Kidney capillary endothelial cell (primary cell): ENCODE measurements around the gene CHAT.
"Not testable (repeated sequence)": the region's sequence is repeated elsewhere in the genome, so short reads cannot be mapped to it uniquely, and the experiment has no call there.

Source experiments
- DNase-seq: peaks from one replicate; pipeline ENCODE4 v3.0.0-alpha.2; 2018; ENCODE audit warnings: low spot score

CHAT gene

DNA sequence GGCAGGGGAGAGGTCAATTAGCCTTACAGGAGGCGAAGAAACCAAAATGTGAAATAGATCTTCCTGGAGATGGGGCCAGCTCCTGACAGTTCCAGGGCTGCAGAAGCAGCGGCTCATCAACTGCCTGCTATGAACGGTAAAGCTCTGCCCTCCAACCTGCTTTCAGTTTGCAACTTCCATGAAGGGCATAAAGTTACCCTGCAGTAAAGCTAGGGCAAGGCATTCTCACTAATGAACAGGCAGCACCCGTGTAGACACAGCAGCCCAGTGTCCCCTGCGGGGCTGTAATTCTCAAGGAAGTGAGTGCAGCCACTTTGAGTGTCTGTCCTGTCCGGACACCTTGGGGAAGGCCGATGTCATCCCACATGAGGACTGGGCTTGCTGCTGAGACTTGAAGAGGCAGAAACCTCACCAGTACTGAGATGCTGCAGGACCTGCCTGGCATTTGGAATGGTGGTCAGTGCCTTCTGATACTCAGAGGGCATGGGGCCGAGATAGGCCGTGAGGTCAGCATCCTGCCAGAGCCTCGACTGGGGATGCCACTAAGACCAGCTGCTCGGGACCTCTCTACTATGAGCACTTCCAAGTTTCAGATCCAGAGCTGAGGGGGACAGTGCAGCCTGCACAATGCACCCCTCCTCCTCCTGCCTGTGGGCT, 39.6 kb downstream of the CHAT start:
- no peak for DNase-seq

DNA sequence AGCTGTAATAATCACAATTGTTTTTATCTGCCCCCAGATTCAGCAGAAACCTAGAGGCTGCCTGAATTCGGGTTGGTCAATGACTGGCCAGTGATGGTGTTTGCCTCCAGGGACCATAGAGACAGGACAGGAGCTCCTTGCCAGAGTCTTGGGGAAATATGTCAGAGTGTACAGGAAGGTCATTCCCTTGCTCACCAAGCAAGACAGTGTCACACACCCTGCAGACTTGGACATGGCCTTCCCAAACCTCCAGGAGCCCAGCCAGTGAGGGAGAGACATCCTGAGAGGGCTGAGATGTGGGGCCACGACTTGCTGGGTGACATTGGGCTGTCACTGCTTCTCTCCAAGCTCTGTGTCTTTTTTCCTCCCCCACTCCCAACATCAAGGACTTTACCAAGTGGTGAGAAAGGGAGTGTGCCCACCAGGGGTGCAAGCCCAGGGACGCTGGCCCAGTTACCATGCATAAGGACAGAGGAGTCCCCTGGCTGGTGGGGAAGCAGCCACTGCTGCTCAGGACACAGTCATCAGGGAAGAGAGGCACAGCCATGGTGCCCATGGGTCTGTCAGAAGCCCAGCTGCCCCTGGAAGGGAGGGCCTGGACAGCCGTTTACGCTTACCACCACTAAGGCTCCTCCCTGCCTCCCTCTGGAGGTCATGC, 40.3 kb downstream of the CHAT start:
- no peak for DNase-seq

DNA sequence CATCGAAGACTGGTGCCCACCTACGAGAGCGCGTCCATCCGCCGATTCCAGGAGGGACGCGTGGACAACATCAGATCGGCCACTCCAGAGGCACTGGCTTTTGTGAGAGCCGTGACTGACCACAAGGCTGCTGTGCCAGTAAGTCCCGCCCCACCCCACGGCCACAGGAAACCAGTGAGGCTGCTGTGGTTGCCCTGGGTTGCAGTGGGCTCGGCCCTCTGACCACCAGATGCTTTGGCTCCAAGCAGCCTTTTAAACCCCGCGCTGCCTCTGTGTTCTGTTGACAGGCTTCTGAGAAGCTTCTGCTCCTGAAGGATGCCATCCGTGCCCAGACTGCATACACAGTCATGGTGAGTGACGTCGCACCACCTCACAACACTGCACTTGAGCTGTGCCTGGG, 41.3 kb downstream of the CHAT start:
- DNase-seq, result no peak

DNA sequence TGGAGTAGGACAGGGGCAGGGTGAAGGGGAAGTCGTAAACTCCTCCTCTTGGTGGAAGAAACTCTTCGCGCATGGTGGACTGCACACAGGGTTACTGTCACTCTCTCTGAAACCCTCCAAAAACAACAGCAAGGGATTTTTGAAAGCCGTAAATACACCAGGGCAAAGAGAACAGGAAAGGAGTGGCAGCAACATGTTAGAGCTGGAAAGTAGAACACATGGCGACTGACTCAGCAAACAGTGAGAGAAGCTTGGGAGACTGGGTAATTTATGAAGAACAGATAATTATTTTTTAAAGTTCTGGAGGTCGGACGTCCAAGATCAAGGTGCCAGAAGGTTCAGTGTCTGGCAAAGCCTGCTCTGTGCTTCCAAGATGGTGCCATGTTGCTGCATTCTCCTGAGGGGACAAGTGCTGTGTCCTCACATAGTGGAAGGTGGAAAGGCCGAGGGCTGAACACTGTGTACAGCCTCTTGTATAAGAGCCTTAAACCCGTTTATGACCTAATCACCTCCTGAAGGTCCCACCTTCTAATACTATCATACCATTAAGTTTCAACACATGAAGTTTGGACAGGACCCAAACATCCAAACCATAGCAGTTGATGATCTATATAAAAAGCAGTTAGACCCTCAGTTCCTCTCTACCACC, 43.1 kb downstream of the CHAT start:
- no peak for DNase-seq

DNA sequence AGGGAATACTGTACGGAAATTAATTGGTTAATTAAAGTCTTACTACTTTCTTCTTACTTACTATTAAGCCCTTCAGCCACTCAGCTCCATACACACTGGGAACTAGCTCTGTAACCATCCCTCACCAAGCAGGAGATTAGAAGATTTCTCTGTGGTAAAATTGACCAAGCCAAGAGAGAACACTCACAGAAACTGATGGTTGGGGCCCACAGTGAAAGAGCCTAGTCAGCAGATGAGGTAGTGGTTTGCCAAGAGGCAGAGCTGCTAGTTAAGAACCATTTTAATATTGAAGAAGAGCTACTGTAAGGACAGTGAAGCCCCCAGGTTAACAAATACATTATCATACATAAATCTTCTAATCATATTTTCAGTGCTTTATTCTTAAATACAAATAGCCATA, 43.8 kb downstream of the CHAT start:
- no peak for DNase-seq

DNA sequence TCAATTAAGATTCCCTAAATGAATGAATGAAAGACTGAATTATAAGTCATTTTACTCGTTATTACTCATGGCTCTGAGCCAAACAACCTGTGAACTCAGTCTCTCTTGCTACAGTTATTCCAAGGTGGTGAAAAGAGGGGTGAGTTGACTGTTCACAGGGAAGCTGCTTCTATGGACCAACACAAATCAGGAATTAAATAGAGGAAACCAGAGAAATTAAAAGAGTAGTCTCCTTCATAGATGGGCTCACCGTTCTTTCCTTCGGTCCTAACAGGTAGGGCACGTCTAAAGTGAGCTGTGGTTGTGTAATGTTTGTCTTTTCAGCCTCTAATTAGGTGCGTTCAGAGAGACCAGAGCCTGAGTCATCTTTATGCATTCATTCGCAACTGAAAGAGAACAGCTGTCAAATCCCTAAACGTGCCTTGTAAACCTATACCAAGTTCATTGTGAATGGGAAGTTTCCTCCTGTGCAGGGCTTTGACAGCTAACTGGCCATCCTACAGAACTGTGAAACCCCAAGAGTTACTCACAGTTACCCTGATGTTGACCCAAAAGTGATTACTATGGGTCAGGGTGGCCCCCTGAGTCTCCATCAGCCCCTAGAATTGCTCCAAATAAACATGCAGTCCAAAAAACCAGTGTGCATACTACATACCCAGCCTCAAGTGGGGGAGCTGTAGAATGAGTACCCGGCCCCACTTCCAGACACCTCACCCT, 47.5 kb downstream of the CHAT start:
- no peak for DNase-seq

DNA sequence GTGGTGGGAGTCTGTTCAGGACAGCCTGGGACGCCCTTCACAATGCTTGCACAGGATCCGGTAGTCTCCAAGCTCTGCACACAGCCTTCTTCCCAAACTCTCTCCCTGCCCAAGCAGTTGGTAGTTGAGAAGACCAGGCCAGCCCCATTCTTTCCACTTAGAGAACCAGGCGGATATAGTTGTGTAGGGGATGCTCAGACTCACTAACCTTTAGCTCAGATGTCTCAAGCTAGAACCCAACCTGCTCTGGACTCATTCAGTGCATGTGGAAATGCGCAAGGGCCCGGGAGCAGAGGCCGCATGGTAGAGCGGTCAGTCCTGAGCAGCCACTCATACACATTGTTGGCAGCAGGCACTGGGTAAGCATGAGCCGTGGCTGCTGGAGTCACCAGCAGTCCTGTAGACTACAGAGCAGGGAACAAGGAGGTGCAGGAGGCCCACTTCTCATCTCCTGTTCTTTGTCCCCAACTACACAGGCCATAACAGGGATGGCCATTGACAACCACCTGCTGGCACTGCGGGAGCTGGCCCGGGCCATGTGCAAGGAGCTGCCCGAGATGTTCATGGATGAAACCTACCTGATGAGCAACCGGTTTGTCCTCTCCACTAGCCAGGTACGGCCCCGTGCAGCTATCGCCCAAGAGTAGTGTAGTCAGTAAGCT, 48.5 kb downstream of the CHAT start:
- DNase-seq, result no peak

DNA sequence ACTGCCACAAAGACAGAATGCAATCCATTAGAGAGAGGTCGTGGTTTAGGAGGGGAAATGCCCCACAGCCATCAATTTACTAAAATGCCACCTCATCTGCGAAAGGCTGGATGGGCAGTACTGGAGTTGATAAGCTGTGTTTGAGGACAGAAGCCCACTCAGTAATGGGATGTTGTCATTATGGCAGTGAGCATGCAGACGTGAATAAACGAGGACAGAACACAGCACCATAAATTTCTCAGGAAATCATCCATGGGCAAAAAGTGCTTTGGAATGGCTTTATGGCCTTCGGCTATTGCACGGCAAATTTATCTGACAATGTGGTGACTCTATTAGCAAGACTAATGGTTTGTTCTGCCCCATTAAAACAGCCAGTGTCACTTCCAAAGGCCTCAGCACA, 49.8 kb downstream of the CHAT start:
- DNase-seq, result no peak

DNA sequence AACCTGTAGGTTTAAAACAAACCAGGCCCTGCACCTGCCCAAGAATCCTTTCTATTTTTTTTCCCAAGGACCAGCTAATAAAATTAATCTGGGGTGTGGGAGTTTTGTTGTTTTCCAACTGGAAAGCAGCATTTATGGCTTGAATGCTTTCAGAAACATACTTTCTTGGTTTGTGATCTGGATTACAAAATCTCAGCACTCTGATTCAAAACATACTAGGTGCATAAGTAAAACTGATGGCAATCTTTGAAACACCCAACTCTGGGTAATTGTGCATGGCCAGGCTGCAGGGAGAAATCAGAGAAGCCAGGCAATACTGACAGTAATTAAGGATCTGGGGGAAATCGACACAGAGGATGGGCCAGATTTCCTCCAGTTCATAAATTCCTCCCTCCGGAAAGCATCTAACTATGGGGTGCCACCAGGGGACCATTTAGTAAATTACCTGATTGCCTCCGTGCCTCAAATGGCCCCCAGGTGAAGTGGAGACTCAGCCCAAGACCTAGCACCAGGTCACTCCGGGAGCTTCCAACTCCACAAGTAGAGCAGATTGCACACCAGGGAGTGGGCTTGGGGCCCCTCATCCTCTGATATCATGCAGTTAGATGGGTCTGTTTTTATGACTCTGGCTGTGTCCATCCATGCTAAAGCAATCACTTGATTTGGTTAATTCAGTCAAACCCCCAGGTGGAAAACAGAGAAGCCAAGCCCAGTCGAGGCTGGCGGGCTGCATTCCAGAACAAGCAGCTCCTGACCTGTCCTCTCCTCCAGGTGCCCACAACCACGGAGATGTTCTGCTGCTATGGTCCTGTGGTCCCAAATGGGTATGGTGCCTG, 50.4 kb downstream of the CHAT start:
- DNase-seq, result no peak

DNA sequence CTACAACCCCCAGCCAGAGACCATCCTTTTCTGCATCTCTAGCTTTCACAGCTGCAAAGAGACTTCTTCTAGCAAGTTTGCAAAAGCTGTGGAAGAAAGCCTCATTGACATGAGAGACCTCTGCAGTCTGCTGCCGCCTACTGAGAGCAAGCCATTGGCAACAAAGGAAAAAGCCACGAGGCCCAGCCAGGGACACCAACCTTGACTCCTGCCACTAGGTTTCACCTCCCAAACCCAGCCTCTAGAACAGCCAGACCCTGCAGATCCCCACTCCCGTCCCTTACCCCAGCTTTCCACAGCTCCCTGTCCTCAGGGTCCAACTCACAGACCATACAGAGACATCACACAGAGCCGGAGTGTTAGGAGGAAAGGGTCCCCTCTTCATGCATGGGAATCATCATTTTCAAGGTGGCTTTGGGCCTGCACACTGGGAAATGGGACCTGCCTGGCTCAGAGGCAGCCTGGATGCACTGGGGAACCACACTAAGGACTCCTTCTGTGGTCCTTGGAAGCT, 51.1 kb downstream of the CHAT start:
- no peak for DNase-seq

DNA sequence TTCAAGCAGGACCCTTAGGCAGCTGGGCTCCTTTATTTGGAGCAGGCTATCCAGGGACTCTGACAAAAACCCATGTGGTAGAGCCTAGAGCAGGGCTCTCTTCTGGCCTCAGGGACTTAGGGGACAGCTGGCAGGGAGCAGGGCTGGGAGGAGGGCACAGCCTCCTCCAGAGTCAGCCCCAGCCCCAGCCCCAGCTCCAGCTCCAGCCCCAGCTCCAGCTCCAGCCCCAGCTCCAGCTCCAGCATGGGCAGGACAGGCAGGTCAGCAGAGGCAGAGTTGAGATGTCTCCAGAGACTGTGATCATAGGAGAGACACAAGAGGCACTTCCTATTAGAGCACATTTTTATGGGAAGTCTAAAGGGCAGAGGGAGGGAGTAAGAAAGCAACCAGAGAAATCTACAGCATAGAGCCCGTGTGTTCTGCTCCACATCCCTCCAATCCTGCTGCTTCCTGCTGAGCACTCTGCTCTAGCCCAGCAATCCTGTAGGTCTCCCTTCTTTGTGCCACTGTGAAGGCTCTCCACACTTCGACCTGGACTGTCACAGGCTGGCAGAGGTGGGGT, 52.3 kb downstream of the CHAT start:
- no peak for DNase-seq

DNA sequence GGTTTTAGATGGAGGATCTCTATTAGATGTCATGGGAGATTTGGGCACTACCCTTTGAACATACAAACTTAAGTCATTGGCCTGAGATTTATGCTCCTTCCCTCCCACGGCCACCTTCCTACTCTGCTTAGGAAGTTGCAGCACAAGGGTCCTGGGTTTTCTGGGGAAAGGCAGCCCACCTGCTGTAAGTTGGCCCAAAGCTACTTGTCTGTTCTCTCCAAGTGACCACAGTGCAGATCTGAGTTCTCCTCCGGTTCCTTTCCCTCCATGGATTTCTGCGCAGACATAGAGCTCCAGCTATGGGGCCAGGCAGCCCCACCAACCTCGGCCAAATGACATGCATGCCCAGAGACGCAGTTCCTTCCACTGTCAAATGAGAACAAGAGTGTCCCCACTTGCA, 52.8 kb downstream of the CHAT start:
- DNase-seq, result no peak

DNA sequence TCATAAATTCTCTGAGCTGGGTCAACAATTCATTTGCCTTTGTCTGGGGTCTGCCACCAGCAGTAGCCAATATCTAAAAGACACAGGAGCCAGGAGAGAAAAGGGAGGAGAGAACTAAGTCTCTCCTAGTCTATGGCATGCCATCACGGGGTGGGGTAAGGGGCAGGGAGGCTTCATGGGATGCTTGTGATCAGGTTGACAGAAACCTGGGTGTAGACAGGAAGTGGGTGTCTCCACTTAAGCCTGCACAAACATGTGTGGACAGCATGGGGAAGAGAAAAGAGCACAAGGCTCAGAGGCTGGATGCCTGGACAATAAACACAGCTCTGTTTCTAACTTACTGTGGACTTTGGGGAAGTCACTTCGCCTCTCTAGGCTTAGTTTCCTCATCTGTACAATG, 54.2 kb downstream of the CHAT start:
- DNase-seq, result no peak

DNA sequence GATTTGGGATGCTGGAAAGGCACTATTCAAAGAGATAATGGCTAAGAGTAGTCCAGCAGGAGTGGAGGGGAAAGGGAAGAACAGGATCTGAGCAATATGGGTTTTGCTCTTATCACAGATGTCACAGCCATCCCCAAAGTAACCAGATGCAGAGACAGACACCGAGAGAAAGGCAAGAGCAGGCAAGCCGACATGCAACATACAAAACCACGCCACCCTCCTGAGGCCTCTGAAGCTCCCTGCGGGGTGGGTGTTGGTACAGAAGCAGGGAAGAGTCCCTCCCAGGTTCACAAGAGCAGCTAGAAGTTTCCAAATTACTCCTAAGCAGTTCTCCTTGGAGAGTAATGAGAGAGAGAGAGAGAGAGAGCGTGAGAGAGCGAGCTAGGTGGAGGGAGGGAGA, 54.8 kb downstream of the CHAT start:
- DNase-seq, result no peak

DNA sequence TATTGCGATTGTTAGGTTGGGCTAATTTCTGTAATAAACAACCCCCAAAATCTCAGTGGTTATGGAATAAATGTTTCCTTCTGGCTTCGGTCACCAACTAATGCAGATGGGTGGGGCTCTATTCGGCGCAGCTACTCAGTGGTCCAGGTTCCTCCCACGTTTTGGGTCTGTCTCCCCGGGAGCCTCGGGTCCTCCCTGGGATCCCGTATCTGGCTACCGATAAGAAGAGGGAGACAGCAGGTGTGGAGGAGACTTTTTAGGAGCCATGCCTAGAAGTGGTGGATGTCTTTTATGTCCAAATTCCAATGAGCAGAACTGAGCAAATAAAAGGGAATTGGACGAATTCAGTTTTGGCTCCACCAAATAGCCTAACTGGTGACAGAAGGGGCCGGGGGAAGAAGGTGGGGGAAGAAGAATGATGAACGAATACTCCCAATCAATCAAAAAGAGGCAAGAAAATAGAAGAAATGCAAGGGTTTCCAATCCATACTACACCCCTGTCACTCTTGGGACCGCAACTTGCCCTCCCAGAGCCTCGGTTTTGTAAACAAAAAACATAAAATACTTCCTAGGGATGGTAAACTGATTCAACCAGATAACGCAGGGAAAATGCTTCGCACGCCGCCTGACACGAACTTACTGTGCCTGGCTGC, 65.1 kb downstream of the CHAT start:
- no peak for DNase-seq

DNA sequence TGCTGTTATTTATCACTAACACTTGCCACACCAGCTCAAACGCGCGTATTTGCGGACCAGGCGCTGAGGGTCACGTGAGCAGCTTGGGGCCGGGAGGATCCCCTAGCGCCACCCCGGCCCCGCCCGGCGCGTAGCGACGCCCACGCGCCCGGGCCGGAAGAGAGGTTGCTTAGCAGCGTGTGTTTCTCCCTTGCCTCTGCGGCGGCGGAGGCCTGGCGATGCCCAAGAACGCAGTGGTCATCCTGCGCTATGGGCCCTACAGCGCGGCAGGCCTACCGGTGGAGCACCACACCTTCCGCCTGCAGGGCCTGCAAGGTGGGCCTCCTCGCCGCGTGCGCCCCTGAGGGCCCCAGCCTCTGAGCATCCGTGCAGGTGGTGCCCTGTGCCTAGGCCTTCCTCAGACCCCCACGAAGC, 65.7 kb downstream of the CHAT start, which contains the start of gene C10orf53:
Gene C10orf53, plus strand, starts transcription at position 172 of the 414 bp plus-strand sequence. Its CDS starts 47 bp downstream, at position 219.
- DNase-seq, result peak; percentile 49

DNA sequence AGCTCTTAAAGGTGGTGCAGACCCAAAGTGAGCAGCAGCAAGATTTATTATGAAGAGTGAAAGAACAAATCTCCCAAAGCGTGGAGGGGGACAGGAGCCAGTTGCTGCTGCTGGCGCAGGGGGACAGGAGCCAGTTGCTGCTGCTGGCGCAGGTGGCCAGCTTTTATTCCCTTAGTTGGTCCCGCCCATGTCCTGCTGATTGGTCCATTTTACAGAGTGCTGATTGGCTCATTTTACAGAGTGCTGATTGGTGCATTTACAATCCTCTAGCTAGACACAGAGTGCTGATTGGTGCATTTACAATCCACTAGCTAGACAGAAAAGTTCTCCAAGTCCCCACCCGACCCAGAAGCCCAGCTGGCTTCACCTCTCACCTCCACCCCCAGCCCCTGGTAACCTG, 68.6 kb downstream of the CHAT start:
- DNase-seq, result not testable (repeated sequence)

DNA sequence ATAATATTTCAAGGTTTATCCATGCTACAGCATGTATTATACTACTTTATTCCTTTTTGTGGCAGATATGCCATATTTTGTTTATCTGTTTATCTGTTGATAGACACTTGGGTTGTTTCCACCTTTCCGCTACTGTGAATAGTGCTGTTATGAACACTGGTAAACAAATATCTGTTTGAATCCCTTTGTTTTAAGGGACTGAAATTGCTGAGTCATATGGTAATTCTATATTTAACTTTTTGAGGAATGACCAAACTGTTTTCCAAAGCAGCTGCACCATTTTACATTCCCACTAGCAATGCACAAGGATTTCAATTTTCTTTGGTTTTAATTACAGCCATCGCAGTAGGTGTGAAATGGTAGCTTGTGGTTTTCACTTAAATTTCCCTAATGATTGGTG, 69.0 kb downstream of the CHAT start:
- DNase-seq, result no peak

DNA sequence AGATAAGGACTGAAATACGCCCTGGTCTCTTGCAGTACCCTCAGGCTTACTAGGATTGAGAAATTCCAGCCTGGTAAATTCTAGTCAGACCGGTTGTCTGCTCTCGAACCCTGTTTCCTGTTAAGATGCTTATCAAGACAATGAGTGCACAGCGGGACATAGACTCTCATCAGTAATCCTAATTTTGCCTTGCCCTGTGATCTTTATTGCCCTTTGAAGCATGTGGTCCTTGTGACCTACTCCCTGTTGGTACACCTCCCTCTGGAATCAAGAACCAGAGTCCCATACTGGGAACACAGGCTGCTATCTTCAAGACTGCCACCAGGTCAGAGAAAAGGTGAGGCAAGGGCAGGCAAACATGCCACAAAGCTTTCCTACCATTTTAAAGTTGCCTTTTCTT, 72.8 kb downstream of the CHAT start:
- no peak for DNase-seq

DNA sequence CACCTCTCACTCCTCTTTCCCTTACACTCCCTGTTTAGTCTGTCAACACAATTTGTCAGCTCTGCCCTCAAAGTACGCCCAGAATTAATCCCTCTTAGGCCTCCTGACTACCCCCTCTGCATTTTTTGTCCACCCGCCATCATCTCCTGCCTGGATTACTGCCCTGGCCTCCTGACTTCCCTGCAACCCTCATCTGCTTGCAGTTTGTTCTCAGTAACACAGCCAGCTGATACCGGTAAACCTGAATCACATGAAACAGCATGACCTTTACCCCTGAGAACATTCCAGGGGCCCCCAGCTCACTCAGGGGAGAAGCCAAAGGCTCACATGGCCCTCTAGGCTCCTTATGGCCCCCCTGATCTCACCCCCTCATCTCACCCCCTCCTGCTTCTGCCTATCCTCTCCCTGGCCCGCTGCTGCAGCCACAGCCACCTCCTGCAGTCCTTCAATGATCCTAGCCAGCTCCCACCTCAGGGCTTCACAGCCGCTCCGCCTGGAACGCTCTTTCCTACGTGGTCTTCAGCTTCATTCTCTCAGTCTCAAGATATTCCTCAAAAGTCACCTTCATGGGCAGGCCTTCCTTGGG, 74.5 kb downstream of the CHAT start:
- DNase-seq, result no peak
